Neural cell (in vitro differentiated cells): ENCODE data around the gene FCRL6.

Experiments used
- POLR2AphosphoS5 ChIP-seq: IDR thresholded peaks from 2 replicates; pipeline ENCODE4 v1.6.1; 2012
- TF ChIP-seq, protein P1 (sequence below): fragments of 450-650 bp; IDR thresholded peaks from 2 replicates; pipeline ENCODE4 v1.5.1; 2014; ENCODE audit warnings: antibody characterized with exemption, mild to moderate bottlenecking, moderate library complexity; ENCODE audit not compliant: poor library complexity, severe bottlenecking

DNA sequence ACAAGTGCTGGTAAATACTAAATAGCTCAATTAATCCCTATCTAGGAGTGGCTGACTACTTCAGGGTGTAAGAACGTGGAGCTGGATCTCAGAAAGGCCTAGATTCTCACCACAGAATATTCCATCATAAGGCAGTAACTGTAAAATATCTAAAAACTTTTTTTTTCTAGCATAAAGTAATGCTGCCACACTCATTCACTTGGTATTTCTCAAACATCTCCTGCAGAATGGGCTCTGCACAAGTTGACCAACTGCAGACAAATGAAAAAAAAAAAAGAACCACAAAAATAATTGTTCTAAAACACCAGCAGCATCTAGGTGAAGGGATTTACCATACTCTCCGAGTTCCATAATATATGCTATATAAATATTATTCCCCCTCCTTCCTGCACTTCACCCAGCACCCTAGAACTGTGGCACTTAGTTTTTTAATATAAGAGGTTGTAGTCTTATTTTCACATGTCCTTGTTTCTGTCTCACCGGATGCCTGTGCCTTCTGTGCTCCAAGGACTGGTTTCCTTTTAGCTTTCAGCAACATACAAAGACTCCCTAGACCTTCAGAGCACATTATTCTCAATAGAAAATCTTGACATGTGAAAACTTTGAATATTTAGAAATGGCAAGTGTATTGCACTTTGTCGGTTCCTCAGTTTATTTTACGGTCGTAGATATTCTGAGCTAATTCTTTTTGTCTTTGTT, 51.4 kb downstream of the FCRL6 start:
- no peak for TF ChIP-seq POLR2AphosphoS5
- TF ChIP-seq, protein P1, sequence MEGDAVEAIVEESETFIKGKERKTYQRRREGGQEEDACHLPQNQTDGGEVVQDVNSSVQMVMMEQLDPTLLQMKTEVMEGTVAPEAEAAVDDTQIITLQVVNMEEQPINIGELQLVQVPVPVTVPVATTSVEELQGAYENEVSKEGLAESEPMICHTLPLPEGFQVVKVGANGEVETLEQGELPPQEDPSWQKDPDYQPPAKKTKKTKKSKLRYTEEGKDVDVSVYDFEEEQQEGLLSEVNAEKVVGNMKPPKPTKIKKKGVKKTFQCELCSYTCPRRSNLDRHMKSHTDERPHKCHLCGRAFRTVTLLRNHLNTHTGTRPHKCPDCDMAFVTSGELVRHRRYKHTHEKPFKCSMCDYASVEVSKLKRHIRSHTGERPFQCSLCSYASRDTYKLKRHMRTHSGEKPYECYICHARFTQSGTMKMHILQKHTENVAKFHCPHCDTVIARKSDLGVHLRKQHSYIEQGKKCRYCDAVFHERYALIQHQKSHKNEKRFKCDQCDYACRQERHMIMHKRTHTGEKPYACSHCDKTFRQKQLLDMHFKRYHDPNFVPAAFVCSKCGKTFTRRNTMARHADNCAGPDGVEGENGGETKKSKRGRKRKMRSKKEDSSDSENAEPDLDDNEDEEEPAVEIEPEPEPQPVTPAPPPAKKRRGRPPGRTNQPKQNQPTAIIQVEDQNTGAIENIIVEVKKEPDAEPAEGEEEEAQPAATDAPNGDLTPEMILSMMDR, result no peak
